Mesenchymal stem cell (in vitro differentiated cells and primary cell): Measurements from ENCODE around the gene DEFB123.
A peak's percentile ranks its signal among the peaks of the same experiment; 100 is the strongest.

Experiments used
- DNase-seq: peaks from one replicate; pipeline ENCODE4 v3.0.0-alpha.2; 2013
- H2AFZ ChIP-seq: one replicate; pipeline ENCODE4 v1.6.1; 2013; ENCODE audit warnings: low read depth, mild to moderate bottlenecking, control low read depth, inconsistent platforms, low read length, moderate library complexity
- H2AK5ac ChIP-seq: 2 replicates; pipeline ENCODE4 v1.6.1; 2013; ENCODE audit warnings: low read length, moderate library complexity, mild to moderate bottlenecking, inconsistent platforms; ENCODE audit not compliant: severe bottlenecking
- H2BK120ac ChIP-seq: one replicate; pipeline ENCODE4 v1.6.1; 2013; ENCODE audit warnings: low read depth, mild to moderate bottlenecking, inconsistent platforms, low read length, moderate library complexity
- H2BK12ac ChIP-seq, 2 experiments: one replicate each; pipeline ENCODE4 v1.6.1; 2013; ENCODE audit warnings: inconsistent platforms in 2 of 2, low read length in 2 of 2, mild to moderate bottlenecking in 2 of 2, moderate library complexity in 2 of 2, control low read depth in 1 of 2
- H2BK15ac ChIP-seq: one replicate; pipeline ENCODE4 v1.6.1; 2013; ENCODE audit warnings: mild to moderate bottlenecking, low read depth, inconsistent platforms; ENCODE audit not compliant: poor library complexity, severe bottlenecking
- H2BK5ac ChIP-seq: 2 replicates; pipeline ENCODE4 v1.6.1; 2013; ENCODE audit warnings: low read depth, mild to moderate bottlenecking, low read length, control low read depth, inconsistent platforms; ENCODE audit not compliant: poor library complexity, severe bottlenecking
- H3K14ac ChIP-seq, 2 experiments: one replicate each; pipeline ENCODE4 v1.6.1; 2013; ENCODE audit warnings: inconsistent platforms in 2 of 2, low read length in 2 of 2, control low read depth in 1 of 2, mild to moderate bottlenecking in 1 of 2, moderate library complexity in 1 of 2
- H3K18ac ChIP-seq, 2 experiments: one replicate each; pipeline ENCODE4 v1.6.1; 2013; ENCODE audit warnings: inconsistent platforms in 2 of 2, low read length in 2 of 2, control low read depth in 1 of 2, low read depth in 1 of 2, mild to moderate bottlenecking in 1 of 2
- H3K23ac ChIP-seq, 2 experiments: one replicate each; pipeline ENCODE4 v1.6.1; 2013; ENCODE audit warnings: inconsistent platforms in 2 of 2, low read length in 2 of 2, mild to moderate bottlenecking in 2 of 2, moderate library complexity in 2 of 2, control low read depth in 1 of 2
- H3K27ac ChIP-seq: 2 replicates; pipeline ENCODE4 v1.5.1; 2013; ENCODE audit warnings: mild to moderate bottlenecking, moderate library complexity, low read length, control low read depth, inconsistent platforms; ENCODE audit not compliant: poor library complexity, severe bottlenecking
- H3K27me3 ChIP-seq, 2 experiments: 2 replicates each; pipeline versions ENCODE4 v1.6.1 to v1.7.0; 2013; ENCODE audit warnings: low read length in 2 of 2, mild to moderate bottlenecking in 2 of 2, moderate library complexity in 2 of 2, control low read depth in 1 of 2, inconsistent platforms in 1 of 2; ENCODE audit not compliant: control insufficient read depth in 1 of 2, insufficient read depth in 1 of 2
- H3K36me3 ChIP-seq, 2 experiments: 2 replicates each; pipeline versions ENCODE4 v1.6.1 to v1.7.0; 2013; ENCODE audit warnings: low read length in 2 of 2, control low read depth in 1 of 2, inconsistent platforms in 1 of 2, low read depth in 1 of 2, mild to moderate bottlenecking in 1 of 2; ENCODE audit not compliant: insufficient read depth in 2 of 2, control insufficient read depth in 1 of 2
- H3K4ac ChIP-seq, 2 experiments: one replicate each; pipeline ENCODE4 v1.6.1; 2013; ENCODE audit warnings: inconsistent platforms in 2 of 2, low read length in 2 of 2, mild to moderate bottlenecking in 2 of 2, moderate library complexity in 2 of 2, control low read depth in 1 of 2, low read depth in 1 of 2
- H3K4me1 ChIP-seq: 2 replicates; pipeline ENCODE4 v1.6.1; 2013; ENCODE audit warnings: low read depth, low read length, control low read depth; ENCODE audit not compliant: control insufficient read depth, insufficient read depth
- H3K4me2 ChIP-seq: 2 replicates; pipeline ENCODE4 v1.6.1; 2013; ENCODE audit warnings: low read length, mild to moderate bottlenecking, inconsistent platforms; ENCODE audit not compliant: poor library complexity, severe bottlenecking
- H3K4me3 ChIP-seq, 2 experiments: 2 replicates each; pipeline versions ENCODE4 v1.5.1 to v1.7.0; 2013; ENCODE audit warnings: low read length in 2 of 2, mild to moderate bottlenecking in 2 of 2, control low read depth in 1 of 2, low read depth in 1 of 2; ENCODE audit not compliant: insufficient read depth in 1 of 2
- H3K79me1 ChIP-seq: replicated peaks from 2 replicates; pipeline ENCODE4 v1.6.1; 2013; ENCODE audit warnings: mild to moderate bottlenecking, control low read depth, low read length, inconsistent platforms; ENCODE audit not compliant: poor library complexity, severe bottlenecking
- H3K9ac ChIP-seq: 2 replicates; pipeline ENCODE4 v1.7.0; 2013; ENCODE audit warnings: mild to moderate bottlenecking, low read length, moderate library complexity
- H3K9me3 ChIP-seq: 2 replicates; pipeline ENCODE4 v1.7.0; 2013; ENCODE audit warnings: mild to moderate bottlenecking, low read length; ENCODE audit not compliant: control insufficient read depth
- H4K8ac ChIP-seq: one replicate; pipeline ENCODE4 v1.6.1; 2013; ENCODE audit warnings: inconsistent platforms, mild to moderate bottlenecking, low read length, moderate library complexity
- H4K91ac ChIP-seq: one replicate; pipeline ENCODE4 v1.6.1; 2013; ENCODE audit warnings: mild to moderate bottlenecking, low read length, inconsistent platforms
- WGBS: methylation state at CpG from one replicate; pipeline ENCODE4 v1.1.7; 2013; ENCODE audit warnings: mixed read lengths; 5-methylcytosine and 5-hydroxymethylcytosine counted together

The DEFB123 gene

GRCh38 chr20:31474097-31474436 is 33.6 kb downstream of the DEFB123 start:
- H3K4me1 ChIP-seq: no peaks in the 10 kb centered on the region
- H3K27me3 ChIP-seq: peaks cover 10 to 16% of the 10 kb centered on the region in 2 experiments
- no peak overlapping the region for H3K9ac ChIP-seq
- H2BK12ac ChIP-seq: no peak overlapping the region
- no peak overlapping the region for H2BK120ac ChIP-seq
- no peak overlapping the region for H3K4ac ChIP-seq
- H2AK5ac ChIP-seq: no peak overlapping the region
- H3K36me3 ChIP-seq: no peaks in the 10 kb centered on the region
- no peak overlapping the region for H4K91ac ChIP-seq
- H3K4me3 ChIP-seq: no peak overlapping the region
- H2BK5ac ChIP-seq: no peak overlapping the region
- no peak overlapping the region for H3K4me2 ChIP-seq
- H2BK15ac ChIP-seq: no peak overlapping the region
- H3K9me3 ChIP-seq: no peaks in the 10 kb centered on the region
- H3K14ac ChIP-seq: no peak overlapping the region
- 54% methylated on average over 2 of the region's 2 CpGs for WGBS
- no peak overlapping the region for H3K23ac ChIP-seq
- H3K27ac ChIP-seq: no peak overlapping the region
- H4K8ac ChIP-seq: no peak overlapping the region
- no peak for DNase-seq
- H2AFZ ChIP-seq: no peak overlapping the region
- H3K79me1 ChIP-seq: no peaks in the 10 kb centered on the region
- no peak overlapping the region for H3K18ac ChIP-seq

GRCh38 chr20:31474758-31475427 is 34.5 kb downstream of the DEFB123 start, which contains the start of the genes DEFB124 and REM1:
Gene DEFB124 (minus strand): TSS chr20:31475127. CDS start chr20:31473013, 2,114 bp downstream.
Gene REM1 (plus strand): TSS chr20:31475288. CDS start chr20:31476446, 1,158 bp downstream.
- peak within 1 kb of the TSS in 1 of 2 experiments; percentile 29 for H3K14ac ChIP-seq
- H3K4me3 ChIP-seq: peak within 1 kb of the TSS in 1 of 2 experiments; percentile 80
- H2BK15ac ChIP-seq: no peak within 1 kb of the TSS
- H2AK5ac ChIP-seq: no peak within 1 kb of the TSS
- no peak within 1 kb of the TSS for H4K91ac ChIP-seq
- H3K4ac ChIP-seq: no peak within 1 kb of the TSS
- DNase-seq: no peak
- WGBS: 68% methylated on average over 33 of the region's 33 CpGs
- H2BK12ac ChIP-seq: no peak within 1 kb of the TSS
- no peaks in the 10 kb centered on the region for H3K79me1 ChIP-seq
- no peaks in the 10 kb centered on the region for H3K9me3 ChIP-seq
- H4K8ac ChIP-seq: no peak within 1 kb of the TSS
- no peak within 1 kb of the TSS for H2AFZ ChIP-seq
- H2BK120ac ChIP-seq: no peak within 1 kb of the TSS
- H3K36me3 ChIP-seq: no peaks in the 10 kb centered on the region
- H3K18ac ChIP-seq: no peak within 1 kb of the TSS
- H3K9ac ChIP-seq: peak within 1 kb of the TSS; percentile 72
- no peak within 1 kb of the TSS for H2BK5ac ChIP-seq
- no peak within 1 kb of the TSS for H3K23ac ChIP-seq
- H3K27me3 ChIP-seq: peaks cover 10 to 16% of the 10 kb centered on the region in 2 experiments
- H3K4me1 ChIP-seq: no peaks in the 10 kb centered on the region
- no peak within 1 kb of the TSS for H3K27ac ChIP-seq
- no peak within 1 kb of the TSS for H3K4me2 ChIP-seq

GRCh38 chr20:31475472-31476293 is 35.3 kb downstream of the DEFB123 start:
- H4K8ac ChIP-seq: no peak overlapping the region
- no peak overlapping the region for H2AK5ac ChIP-seq
- WGBS: 74% methylated on average over 29 of the region's 29 CpGs
- H3K36me3 ChIP-seq: no peaks in the 10 kb centered on the region
- no peaks in the 10 kb centered on the region for H3K9me3 ChIP-seq
- H3K79me1 ChIP-seq: no peaks in the 10 kb centered on the region
- no peak overlapping the region for H2BK120ac ChIP-seq
- H3K27ac ChIP-seq: no peak overlapping the region
- no peak overlapping the region for H4K91ac ChIP-seq
- peak overlapping the region in 1 of 2 experiments; percentile 80 for H3K4me3 ChIP-seq
- H3K4ac ChIP-seq: no peak overlapping the region
- no peak for DNase-seq
- no peak overlapping the region for H2BK15ac ChIP-seq
- no peak overlapping the region for H3K18ac ChIP-seq
- H3K4me1 ChIP-seq: no peaks in the 10 kb centered on the region
- no peak overlapping the region for H3K4me2 ChIP-seq
- peak overlapping the region in 1 of 2 experiments; percentile 29 for H3K14ac ChIP-seq
- H2AFZ ChIP-seq: no peak overlapping the region
- H3K9ac ChIP-seq: peak overlapping the region; percentile 72
- peaks cover 10 to 16% of the 10 kb centered on the region in 2 experiments for H3K27me3 ChIP-seq
- no peak overlapping the region for H2BK5ac ChIP-seq
- H3K23ac ChIP-seq: no peak overlapping the region
- H2BK12ac ChIP-seq: no peak overlapping the region

GRCh38 chr20:31476294-31476585 is 35.8 kb downstream of the DEFB123 start:
- no peaks in the 10 kb centered on the region for H3K79me1 ChIP-seq
- no peaks in the 10 kb centered on the region for H3K36me3 ChIP-seq
- H3K4me1 ChIP-seq: no peaks in the 10 kb centered on the region
- no peak overlapping the region for H3K9ac ChIP-seq
- H3K9me3 ChIP-seq: no peaks in the 10 kb centered on the region
- no peak overlapping the region for H2AFZ ChIP-seq
- no peak overlapping the region for H4K8ac ChIP-seq
- no peak for DNase-seq
- H3K4ac ChIP-seq: no peak overlapping the region
- H3K18ac ChIP-seq: no peak overlapping the region
- 83% methylated on average over 5 of the region's 6 CpGs for WGBS
- H3K27me3 ChIP-seq: peaks cover 11 to 16% of the 10 kb centered on the region in 2 experiments
- no peak overlapping the region for H3K14ac ChIP-seq
- no peak overlapping the region for H2BK5ac ChIP-seq
- no peak overlapping the region for H3K4me3 ChIP-seq
- H2AK5ac ChIP-seq: no peak overlapping the region
- H2BK12ac ChIP-seq: no peak overlapping the region
- no peak overlapping the region for H4K91ac ChIP-seq
- H3K27ac ChIP-seq: no peak overlapping the region
- H3K4me2 ChIP-seq: no peak overlapping the region
- H2BK15ac ChIP-seq: no peak overlapping the region
- no peak overlapping the region for H3K23ac ChIP-seq
- no peak overlapping the region for H2BK120ac ChIP-seq
